Limb (tissue), 2 donors: ENCODE results near the gene GNA14.
"Not testable (repeated sequence)": the region's sequence is repeated elsewhere in the genome, so short reads cannot be mapped to it uniquely, and the experiment has no call there.

Experiments
- DNase-seq, 2 donors: peaks; one replicate each; pipeline ENCODE4 v3.0.0-alpha.2; 2016; ENCODE audit errors: extremely low spot score in 2 of 2

The GNA14 gene

GRCh38 chr9:77495834-77496671, 152.1 kb downstream of the GNA14 start:
- peak in 1 of 2 donors; percentile 44 for DNase-seq

- DNase-seq = not testable (repeated sequence)
Measured at GRCh38 chr9:77490279-77490678, 157.8 kb downstream of the GNA14 start.

- DNase-seq = not testable (repeated sequence)
Measured at GRCh38 chr9:77489405-77490163, 158.5 kb downstream of the GNA14 start.

- DNase-seq = no peak
Measured at GRCh38 chr9:77488439-77489126, 159.5 kb downstream of the GNA14 start.

GRCh38 chr9:77486968-77487367, 161.2 kb downstream of the GNA14 start:
- no peak for DNase-seq

- no peak for DNase-seq
Measured at GRCh38 chr9:77486463-77486862, 161.7 kb downstream of the GNA14 start.

GRCh38 chr9:77475641-77476473, 172.3 kb downstream of the GNA14 start:
- DNase-seq = no peak

GRCh38 chr9:77474936-77475335, 173.2 kb downstream of the GNA14 start:
- DNase-seq = no peak

GRCh38 chr9:77472646-77473045, 175.5 kb downstream of the GNA14 start:
- DNase-seq = no peak

GRCh38 chr9:77471572-77471971, 176.6 kb downstream of the GNA14 start:
- no peak for DNase-seq

GRCh38 chr9:77469515-77470231, 178.4 kb downstream of the GNA14 start:
- DNase-seq = no peak

GRCh38 chr9:77464661-77465060, 183.5 kb downstream of the GNA14 start:
- DNase-seq = no peak

GRCh38 chr9:77463151-77463550, 185.0 kb downstream of the GNA14 start:
- DNase-seq = no peak

- no peak for DNase-seq
Measured at GRCh38 chr9:77462066-77462465, 186.1 kb downstream of the GNA14 start.

GRCh38 chr9:77460938-77461337, 187.2 kb downstream of the GNA14 start:
- DNase-seq = no peak

GRCh38 chr9:77457916-77458592, 190.1 kb downstream of the GNA14 start:
- peak; percentile 61 to 62 for DNase-seq

- peak; percentile 73 to 85 for DNase-seq
Measured at GRCh38 chr9:77456829-77457437, 191.2 kb downstream of the GNA14 start.

- no peak for DNase-seq
Measured at GRCh38 chr9:77455312-77455927, 192.7 kb downstream of the GNA14 start.

GRCh38 chr9:77454663-77455062, 193.5 kb downstream of the GNA14 start:
- DNase-seq = no peak
